ENCODE results near the gene C16orf90.

DNA sequence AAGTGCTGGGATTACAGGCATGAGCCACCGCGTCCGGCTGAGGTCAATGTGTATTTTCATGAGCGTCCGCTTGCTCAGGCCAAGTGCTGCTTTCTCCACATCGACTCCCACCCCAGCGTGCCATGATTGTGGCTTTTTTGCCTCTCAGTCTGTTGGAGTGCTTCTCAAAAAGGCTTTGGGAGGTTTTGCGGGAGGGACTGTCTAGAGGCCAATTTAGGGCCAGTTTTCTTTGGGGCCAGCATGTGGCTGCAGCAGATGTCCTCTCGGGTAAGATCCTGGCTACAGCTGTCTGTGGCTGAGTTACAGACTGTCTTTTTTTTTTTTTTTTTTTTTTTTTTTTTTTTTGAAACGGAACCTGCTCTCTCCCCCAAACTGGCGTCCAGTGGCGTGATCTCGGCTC is 6.5 kb downstream of the C16orf90 start:
- TF ChIP-seq EZH2 (optimal IDR thresholded peaks at IDR 0.05; ENCODE audit: low read depth, low read length) (no peak), EZH2phosphoT487 (IDR thresholded peaks at IDR 0.05; ENCODE audit: low read length) (no peak)
- TF ChIP-seq, protein P1, sequence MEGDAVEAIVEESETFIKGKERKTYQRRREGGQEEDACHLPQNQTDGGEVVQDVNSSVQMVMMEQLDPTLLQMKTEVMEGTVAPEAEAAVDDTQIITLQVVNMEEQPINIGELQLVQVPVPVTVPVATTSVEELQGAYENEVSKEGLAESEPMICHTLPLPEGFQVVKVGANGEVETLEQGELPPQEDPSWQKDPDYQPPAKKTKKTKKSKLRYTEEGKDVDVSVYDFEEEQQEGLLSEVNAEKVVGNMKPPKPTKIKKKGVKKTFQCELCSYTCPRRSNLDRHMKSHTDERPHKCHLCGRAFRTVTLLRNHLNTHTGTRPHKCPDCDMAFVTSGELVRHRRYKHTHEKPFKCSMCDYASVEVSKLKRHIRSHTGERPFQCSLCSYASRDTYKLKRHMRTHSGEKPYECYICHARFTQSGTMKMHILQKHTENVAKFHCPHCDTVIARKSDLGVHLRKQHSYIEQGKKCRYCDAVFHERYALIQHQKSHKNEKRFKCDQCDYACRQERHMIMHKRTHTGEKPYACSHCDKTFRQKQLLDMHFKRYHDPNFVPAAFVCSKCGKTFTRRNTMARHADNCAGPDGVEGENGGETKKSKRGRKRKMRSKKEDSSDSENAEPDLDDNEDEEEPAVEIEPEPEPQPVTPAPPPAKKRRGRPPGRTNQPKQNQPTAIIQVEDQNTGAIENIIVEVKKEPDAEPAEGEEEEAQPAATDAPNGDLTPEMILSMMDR (IDR thresholded peaks at IDR 0.05; ENCODE audit: low read length), result no peak

Data from MM.1S (cell line).